AG20443 (cell line): ENCODE data around the gene KRT4.
"Not testable (repeated sequence)": the region's sequence is repeated elsewhere in the genome, so short reads cannot be mapped to it uniquely, and the experiment has no call there.

Experiments
- DNase-seq: peaks from one replicate; pipeline ENCODE4 v3.0.0; 2012; ENCODE audit warnings: low spot score, mixed read lengths

Gene KRT4

DNA sequence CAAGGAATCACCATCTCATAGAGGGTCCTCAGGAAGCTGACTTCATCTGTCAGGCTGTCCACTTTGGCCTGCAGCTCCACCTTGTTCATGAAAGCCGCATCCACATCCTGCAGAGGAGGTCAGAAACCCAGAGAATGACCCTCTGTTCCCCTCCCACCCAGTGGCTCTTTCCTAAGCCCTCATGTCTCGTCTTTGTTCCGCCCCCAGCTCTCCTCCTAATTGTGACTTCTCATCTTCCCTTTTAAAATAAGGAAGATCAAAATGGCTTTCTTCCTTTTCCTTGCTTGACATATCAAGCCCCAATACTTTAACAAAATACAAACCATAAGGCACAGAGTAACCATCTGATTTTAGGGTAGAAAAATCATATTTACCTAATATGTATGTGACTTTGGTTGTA is 41.1 kb downstream of the KRT4 start:
- DNase-seq: no peak

- DNase-seq: no peak
Observed at GRCh38 chr12:52772188-52772587, 41.7 kb downstream of the KRT4 start.

DNA sequence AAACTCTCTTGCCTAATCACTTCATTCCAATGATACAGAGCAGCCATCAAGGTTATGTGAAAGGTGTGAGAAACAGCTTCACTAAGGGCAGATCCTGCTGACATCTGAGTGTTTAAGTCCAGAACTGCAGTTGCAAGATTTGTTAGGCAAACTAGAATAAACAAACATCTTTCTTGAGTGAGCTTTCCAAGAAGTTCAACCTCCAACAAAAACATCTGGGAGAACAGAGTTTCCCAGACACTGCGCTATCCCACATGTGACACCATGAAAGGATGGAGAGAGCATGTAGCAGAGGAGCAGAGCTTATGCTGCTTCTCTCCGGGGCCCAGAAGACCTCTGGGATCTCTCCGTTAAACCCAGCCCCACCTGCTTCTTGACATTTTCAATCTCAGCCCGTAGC is 42.4 kb downstream of the KRT4 start:
- no peak for DNase-seq

DNA sequence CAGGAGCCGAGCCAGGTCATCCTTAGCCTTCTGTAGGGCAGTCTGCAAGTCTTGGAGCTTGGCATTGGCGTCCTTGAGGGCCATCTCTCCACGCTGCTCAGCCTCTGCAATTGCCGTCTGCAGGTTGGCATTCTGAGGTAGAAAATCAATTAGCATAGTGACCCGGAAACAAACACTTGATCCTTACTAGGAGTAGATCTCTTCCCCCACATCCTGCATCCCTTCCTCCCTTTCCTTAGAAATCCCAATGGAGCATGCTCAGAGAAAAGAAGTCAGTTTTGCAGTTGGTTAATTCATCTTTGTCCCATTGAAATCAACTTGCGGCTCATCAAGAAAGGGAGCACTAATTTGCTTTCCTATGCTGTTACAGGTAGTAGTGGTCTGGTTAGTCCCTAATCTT is 42.8 kb downstream of the KRT4 start:
- DNase-seq: no peak

DNA sequence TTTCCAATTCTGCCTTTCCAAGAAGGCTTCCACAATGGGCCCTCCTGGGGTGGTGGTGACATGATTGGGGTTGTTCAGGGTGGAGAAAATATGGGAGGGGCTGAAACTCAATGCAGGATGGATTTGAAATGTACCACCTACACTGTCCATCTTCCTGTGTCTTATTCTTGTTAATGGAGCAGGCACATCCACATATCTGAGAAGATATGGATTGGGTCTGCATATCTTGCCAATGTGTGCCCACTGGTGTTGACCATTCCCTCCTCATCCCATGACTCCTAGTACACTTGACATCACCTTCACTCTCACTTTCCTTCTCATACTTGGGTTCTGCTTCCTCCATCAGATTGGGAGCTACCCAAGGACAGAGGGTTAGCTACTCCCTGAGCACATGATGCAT is 44.0 kb downstream of the KRT4 start:
- no peak for DNase-seq

DNA sequence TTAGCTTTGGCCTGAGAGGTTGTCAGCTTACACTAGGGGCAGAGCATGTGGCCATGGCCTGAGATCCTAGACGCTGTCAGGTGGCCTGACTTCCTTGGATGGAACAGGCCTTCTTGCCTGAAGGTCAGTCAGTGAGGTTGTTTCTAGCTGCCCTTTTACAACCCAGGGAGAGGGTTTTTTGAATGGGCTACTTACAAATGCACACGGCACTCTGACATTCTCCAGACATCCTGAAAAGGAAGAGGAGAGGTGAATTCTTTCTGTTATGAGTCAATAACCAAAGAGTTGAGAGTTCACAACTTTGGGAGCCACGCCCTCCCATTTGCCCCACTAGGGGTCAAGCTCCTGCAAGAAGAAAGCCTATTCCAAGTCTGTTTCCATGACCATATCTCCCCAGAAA is 44.6 kb downstream of the KRT4 start:
- no peak for DNase-seq

DNA sequence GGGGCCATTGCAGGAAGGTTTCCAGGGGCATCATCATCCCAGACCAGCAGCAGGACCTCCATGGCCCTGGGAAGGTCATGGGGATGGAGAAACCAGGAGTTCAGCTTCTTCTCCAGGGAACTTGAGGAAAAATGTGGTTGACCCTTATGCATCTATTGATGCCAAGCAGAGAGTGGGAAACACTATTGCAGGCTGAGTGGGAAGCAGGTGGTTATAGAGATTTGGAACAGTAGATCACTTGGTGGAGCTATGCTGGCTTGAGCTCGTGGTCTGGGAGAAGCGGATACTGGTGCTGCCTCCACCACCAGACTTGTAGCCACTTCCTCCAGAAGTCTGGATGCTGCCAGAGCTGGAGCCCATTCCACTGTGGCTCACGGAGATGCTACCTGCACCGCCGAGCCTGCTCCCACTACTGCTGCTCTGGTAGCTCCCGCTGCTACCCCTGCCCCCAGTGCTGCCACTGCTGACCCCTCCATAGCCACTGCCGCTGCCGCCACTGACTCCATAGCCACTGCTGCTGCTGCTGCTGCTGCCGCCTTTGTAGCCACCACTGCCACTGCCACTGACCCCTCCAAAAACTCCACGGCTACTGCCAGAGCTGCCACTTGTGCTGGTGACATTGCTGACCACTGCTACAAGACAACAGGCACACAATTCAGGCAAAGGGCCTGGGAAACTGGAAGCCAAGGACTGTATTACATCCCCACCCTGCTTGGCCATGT is 45.3 kb downstream of the KRT4 start:
- DNase-seq: no peak

DNA sequence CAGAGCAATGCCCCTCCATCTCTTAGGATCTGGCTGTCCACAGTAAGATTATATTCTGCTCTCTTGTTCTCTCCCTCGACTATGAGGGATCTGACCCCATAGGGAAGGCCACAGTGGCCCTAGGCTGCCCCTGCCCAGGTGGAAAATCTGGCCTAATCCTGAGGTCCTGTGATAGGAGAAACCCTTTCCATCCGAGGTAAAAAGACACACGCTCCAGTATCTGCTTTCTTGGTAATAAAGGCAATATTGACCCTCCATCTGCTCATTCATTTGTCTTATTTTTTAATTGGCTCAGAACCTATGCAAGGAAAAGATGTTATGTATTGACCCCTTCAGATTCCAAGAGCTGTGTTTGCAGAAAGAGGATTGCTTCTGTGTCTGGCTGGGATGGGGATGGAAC is 46.5 kb downstream of the KRT4 start:
- DNase-seq: no peak

DNA sequence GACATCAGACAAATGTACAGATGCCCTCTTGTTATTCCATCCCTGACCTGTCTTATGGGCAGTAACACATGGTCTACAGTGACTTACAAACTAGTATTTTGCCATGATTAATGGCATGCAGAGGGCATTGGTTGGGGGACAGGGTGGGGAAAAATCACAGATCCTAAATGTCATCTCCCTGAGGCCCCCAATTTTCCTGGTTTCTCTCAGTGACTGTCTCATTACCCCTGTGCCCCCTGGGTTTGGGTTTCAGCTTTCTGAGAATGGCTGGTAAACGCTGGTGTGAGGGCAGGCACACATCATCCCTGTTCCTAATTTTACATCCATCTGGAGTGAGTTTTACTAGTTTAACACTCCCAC is 46.9 kb downstream of the KRT4 start:
- no peak for DNase-seq

DNA sequence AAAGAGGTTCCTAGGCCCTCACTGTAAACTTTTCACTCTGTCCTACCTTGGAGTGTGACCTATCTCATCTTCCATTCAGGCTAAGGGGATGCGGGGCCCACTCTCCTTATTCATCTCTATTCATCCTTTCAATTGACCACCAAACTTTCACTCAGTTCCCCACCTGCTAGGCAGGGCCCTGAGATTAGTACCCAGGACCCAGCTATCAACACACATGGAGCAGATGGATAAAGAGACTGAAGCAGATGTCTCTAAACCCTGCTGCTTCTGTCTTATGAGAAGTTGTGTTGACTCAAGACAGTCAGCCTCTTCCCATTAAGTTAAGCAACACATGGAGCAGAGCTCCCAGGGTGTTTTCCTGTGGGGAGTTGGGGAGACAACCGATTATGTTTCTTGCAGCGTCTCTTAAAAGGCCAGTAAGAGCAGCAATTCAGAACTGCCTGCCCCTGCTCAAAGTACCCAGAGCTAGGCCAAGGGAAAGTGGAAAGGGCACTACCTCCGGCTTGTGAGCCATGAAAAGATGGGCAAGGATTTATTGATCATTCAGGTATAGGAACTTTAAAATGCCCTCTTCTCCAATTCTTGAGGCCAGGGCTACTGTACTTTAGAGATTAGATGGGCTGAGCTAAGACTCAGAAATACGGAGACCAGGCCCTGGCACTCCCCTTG is 47.4 kb downstream of the KRT4 start:
- DNase-seq: no peak

GRCh38 chr12:52765702-52766101 is 48.2 kb downstream of the KRT4 start:
- no peak for DNase-seq

DNA sequence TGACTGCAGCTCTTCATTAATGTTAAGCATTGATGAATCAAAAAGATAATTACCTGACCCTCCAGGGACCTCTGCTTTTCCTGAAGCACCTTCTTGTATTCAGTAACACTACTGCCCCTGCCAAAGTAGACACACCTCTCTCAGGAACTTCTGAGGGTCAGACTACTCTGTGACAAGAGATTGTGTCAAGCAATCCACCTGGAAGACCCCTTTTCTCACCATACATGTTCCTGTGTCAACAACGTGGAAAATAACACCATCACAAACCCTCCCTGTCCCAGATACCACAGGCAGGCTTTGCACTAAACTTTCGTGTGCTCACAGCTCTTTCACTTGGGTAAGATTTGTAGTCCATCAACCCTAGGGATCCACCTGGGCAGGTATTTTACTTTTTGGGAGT is 49.9 kb downstream of the KRT4 start:
- DNase-seq: no peak

- no peak for DNase-seq
Observed at GRCh38 chr12:52763036-52763659, 50.8 kb downstream of the KRT4 start.

GRCh38 chr12:52761802-52762201 is 52.1 kb downstream of the KRT4 start:
- no peak for DNase-seq

GRCh38 chr12:52761218-52761617 is 52.7 kb downstream of the KRT4 start:
- not testable (repeated sequence) for DNase-seq

- no peak for DNase-seq
Observed at GRCh38 chr12:52760623-52761022, 53.3 kb downstream of the KRT4 start.

DNA sequence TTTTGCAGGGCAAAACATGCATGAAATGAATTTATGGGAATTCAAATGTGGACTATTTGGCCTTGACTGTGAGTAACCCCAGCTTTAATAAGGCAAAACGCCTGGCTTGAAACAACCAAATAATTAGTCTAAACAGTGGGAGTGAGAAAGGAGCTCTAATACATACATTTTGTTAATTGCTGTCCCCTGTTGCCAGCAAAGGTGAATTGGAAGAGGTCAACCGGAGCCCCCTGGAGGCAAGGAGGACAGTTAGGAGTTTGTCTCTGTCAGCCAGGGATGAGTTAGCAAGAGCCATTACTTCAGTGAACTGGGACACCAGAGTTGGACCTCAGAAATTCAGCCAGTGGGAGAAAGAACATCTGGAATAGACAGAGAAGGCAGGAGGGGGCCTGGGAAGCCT is 54.2 kb downstream of the KRT4 start:
- DNase-seq: no peak

DNA sequence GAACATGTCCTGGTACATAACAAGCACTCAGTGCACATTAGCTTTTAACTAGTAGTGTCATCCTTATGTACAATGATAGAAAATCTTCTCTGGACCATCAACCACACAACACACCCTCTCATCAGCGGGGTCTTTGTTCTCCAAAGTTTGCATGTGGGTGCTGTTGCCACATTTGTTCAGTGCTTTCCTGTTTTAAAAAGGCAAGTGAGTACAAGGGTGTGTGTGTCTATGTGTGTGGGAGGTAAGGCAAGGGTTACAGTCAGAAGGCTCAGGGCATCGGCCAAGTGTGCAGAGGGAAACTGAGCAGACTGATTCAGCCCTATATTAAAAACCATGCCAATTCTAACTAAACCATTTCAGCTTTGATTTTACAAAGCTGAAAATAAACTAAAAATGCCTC is 54.7 kb downstream of the KRT4 start:
- DNase-seq: no peak

DNA sequence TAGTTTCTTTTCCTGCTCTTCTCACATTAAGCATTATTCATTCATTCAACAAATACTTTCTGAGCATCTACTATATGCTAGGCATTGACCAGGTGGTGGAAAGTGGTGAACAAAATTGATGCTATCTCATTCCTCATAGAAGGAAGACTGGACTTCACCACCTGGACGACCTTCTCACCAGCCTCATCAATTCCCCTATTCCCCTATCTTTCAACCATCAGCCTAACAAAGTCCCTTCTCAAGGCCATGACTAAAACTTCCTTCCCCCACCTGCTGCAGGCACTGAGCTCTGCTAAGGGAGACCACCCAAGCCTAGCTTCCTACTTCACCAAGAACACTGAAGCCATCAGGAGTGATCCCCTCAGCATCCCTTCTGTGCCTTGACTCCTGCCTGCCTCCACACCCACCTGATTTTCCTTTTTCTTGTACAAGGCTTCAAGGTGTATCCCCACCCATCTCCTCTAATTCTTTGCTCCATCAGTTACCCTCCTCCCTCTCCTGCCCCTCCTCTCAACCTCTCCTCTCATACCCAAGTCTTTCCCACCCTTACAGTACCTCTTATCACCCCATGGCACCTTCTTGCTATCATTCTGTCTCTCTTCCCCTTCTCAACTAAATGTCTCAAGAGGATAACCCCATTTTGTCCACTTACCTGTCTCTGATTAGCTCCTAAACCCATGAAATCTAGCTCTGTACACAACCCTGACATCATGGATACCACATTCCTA is 56.3 kb downstream of the KRT4 start:
- no peak for DNase-seq
